HEK293 (cell line): ENCODE results near the gene SEC11A.
A peak's percentile ranks its signal among the peaks of the same experiment; 100 is the strongest.
"Not testable (repeated sequence)": the region's sequence is repeated elsewhere in the genome, so short reads cannot be mapped to it uniquely, and the experiment has no call there.

Experiments used
- CTCF ChIA-PET: fragments of 350-600 bp; formaldehyde crosslinking; extraction: SDS; loops from one replicate; lab custom pipeline; 2021; ENCODE audit warnings: antibody characterized with exemption; lab: Yijun Ruan, JAX
- POLR2A ChIA-PET: fragments of 300-600 bp; formaldehyde crosslinking; extraction: SDS; loops from one replicate; lab custom pipeline; 2020; ENCODE audit warnings: antibody characterized with exemption, inconsistent platforms; lab: Yijun Ruan, JAX
- H3K27ac ChIP-seq: fragments of 200-500 bp; sonication (Bioruptor generic); 2 replicates; pipeline ENCODE4 v1.5.1; 2014; ENCODE audit warnings: low read depth, low read length, control low read depth, inconsistent platforms; ENCODE audit errors: extremely low read depth
- H3K36me3 ChIP-seq, 2 experiments: fragments of 200-500 bp in 1 of 2; sonication (Bioruptor generic) in 1 of 2; 1 replicate in 1 of 2; 2 replicates in 1 of 2; pipeline ENCODE4 v1.5.1; 2014 to 2017; ENCODE audit warnings: inconsistent platforms in 2 of 2, low read length in 2 of 2; ENCODE audit not compliant: control insufficient read depth in 2 of 2, insufficient read depth in 1 of 2
- H3K4me1 ChIP-seq: fragments of 200-500 bp; sonication (Bioruptor generic); 2 replicates; pipeline ENCODE4 v1.5.1; 2014; ENCODE audit warnings: mild to moderate bottlenecking, low read length, inconsistent platforms; ENCODE audit not compliant: control insufficient read depth, insufficient read depth
- H3K4me3 ChIP-seq: 2 replicates; pipeline ENCODE4 v1.5.1; 2011; ENCODE audit warnings: low read depth, mild to moderate bottlenecking, control low read depth, low read length, moderate library complexity
- H3K9me3 ChIP-seq: fragments of 200-500 bp; sonication (Bioruptor generic); 2 replicates; pipeline ENCODE4 v1.5.1; 2014; ENCODE audit warnings: low read depth, low read length, inconsistent platforms; ENCODE audit not compliant: control insufficient read depth, insufficient read depth
- GLIS2 ChIP-seq: fragments of 450-650 bp; formaldehyde crosslinking; IDR thresholded peaks from 2 replicates; pipeline ENCODE4 v1.5.1; 2016; ENCODE audit warnings: missing biosample characterization, missing genetic modification characterization
- MYNN ChIP-seq: fragments of 450-650 bp; formaldehyde crosslinking; IDR thresholded peaks from 2 replicates; pipeline ENCODE4 v1.5.1; 2016; ENCODE audit warnings: missing biosample characterization, missing genetic modification characterization, borderline replicate concordance
- PRDM1 ChIP-seq: fragments of 450-650 bp; formaldehyde crosslinking; IDR thresholded peaks from 2 replicates; pipeline ENCODE4; 2016; ENCODE audit warnings: missing biosample characterization, missing genetic modification characterization
- PRDM10 ChIP-seq: fragments of 450-650 bp; formaldehyde crosslinking; IDR thresholded peaks from 2 replicates; pipeline ENCODE4 v1.5.1; 2016; ENCODE audit warnings: missing biosample characterization, missing genetic modification characterization
- WT1 ChIP-seq: fragments of 450-650 bp; formaldehyde crosslinking; IDR thresholded peaks from 2 replicates; pipeline ENCODE4 v1.5.1; 2016; ENCODE audit warnings: missing biosample characterization, missing genetic modification characterization
- ZBTB17 ChIP-seq: fragments of 450-650 bp; formaldehyde crosslinking; IDR thresholded peaks from 2 replicates; pipeline ENCODE4 v1.5.1; 2016; ENCODE audit warnings: missing biosample characterization, missing genetic modification characterization
- ZBTB21 ChIP-seq: fragments of 450-650 bp; formaldehyde crosslinking; IDR thresholded peaks from 2 replicates; pipeline ENCODE4 v1.5.1; 2017; ENCODE audit warnings: missing biosample characterization, missing genetic modification characterization
- ZBTB6 ChIP-seq: fragments of 450-650 bp; formaldehyde crosslinking; IDR thresholded peaks from 2 replicates; pipeline ENCODE4 v1.5.1; 2017; ENCODE audit warnings: missing biosample characterization, missing genetic modification characterization
- ZFP3 ChIP-seq: fragments of 450-650 bp; formaldehyde crosslinking; IDR thresholded peaks from 2 replicates; pipeline ENCODE4 v1.5.1; 2016; ENCODE audit warnings: low read depth, missing biosample characterization, missing genetic modification characterization
- ZNF10 ChIP-seq: fragments of 450-650 bp; formaldehyde crosslinking; IDR thresholded peaks from 2 replicates; pipeline ENCODE4 v1.5.1; 2017; ENCODE audit warnings: missing biosample characterization, missing genetic modification characterization
- ZNF121 ChIP-seq: fragments of 450-650 bp; formaldehyde crosslinking; IDR thresholded peaks from 2 replicates; pipeline ENCODE4 v1.5.1; 2016; ENCODE audit warnings: missing biosample characterization, missing genetic modification characterization
- ZNF398 ChIP-seq: fragments of 450-650 bp; formaldehyde crosslinking; IDR thresholded peaks from 2 replicates; pipeline ENCODE4 v1.5.1; 2017; ENCODE audit warnings: missing biosample characterization, missing genetic modification characterization
- ZNF560 ChIP-seq: fragments of 450-650 bp; formaldehyde crosslinking; IDR thresholded peaks from 2 replicates; pipeline ENCODE4 v1.5.1; 2017; ENCODE audit warnings: missing biosample characterization, missing genetic modification characterization, borderline replicate concordance
- ZNF791 ChIP-seq: fragments of 450-650 bp; formaldehyde crosslinking; IDR thresholded peaks from 2 replicates; pipeline ENCODE4 v1.5.1; 2016; ENCODE audit warnings: missing biosample characterization, missing genetic modification characterization
- ZXDB ChIP-seq: fragments of 450-650 bp; formaldehyde crosslinking; IDR thresholded peaks from 2 replicates; pipeline ENCODE4 v1.5.1; 2016; ENCODE audit warnings: missing biosample characterization, missing genetic modification characterization

SEC11A gene

GRCh38 chr15:84752195-84752594 lies 36.3 kb upstream of the SEC11A start:
- peaks cover 4 to 5% of the 10 kb centered on the region in 2 experiments; a peak in 2 of 3 replicates for H3K36me3 ChIP-seq
- H3K27ac ChIP-seq, result no peak overlapping the region
- CTCF ChIA-PET, result interaction anchor here (0.6 to 0.7 kb wide), 2 partner anchors 93 to 153 kb away, joined by 3 read pairs; no protein-coding TSS in a partner anchor
- POLR2A ChIA-PET, result interaction anchor here (0.6 to 1.5 kb wide), 4 partner anchors 8 to 226 kb away, joined by 3 to 4 read pairs (median 3); partner anchors contain the start of gene SEC11A
- H3K4me1 ChIP-seq, result peaks cover 22% of the 10 kb centered on the region
- H3K4me3 ChIP-seq, result no peak overlapping the region
- TF ChIP-seq ZBTB17 (tag by site-specific recombination) (0 out of 2 replicates have a peak, but pooled peaks have one; percentile 24), GLIS2 (tag by site-specific recombination) (no peak), ZFP3 (peak; percentile 86), ZNF791 (tag by site-specific recombination) (no peak), ZNF560 (no peak), ZNF10 (tag by site-specific recombination) (no peak)
- H3K9me3 ChIP-seq, result no peaks in the 10 kb centered on the region

- H3K27ac ChIP-seq, H3K4me3 ChIP-seq, H3K36me3 ChIP-seq, H3K9me3 ChIP-seq: not testable (repeated sequence)
- peaks cover 22% of the 10 kb centered on the region for H3K4me1 ChIP-seq
- CTCF ChIA-PET, result interaction anchor here (0.6 to 0.7 kb wide), 2 partner anchors 93 to 153 kb away, joined by 3 read pairs; no protein-coding TSS in a partner anchor
- peak; percentile 58; the same call in 1 of the 2 replicates for TF ChIP-seq ZBTB6 (tag by site-specific recombination)
- peak; percentile 83 for TF ChIP-seq ZNF121 (tag by site-specific recombination)
- TF ChIP-seq, all 188 proteins: peak for 2; not testable (repeated sequence) for 186
- POLR2A ChIA-PET, result interaction anchor here (0.6 to 1.5 kb wide), 4 partner anchors 9 to 227 kb away, joined by 3 to 4 read pairs (median 3); partner anchors contain the start of gene SEC11A
Measured at GRCh38 chr15:84751721-84752120, 35.8 kb upstream of the SEC11A start.

GRCh38 chr15:84750583-84751092 lies 34.7 kb upstream of the SEC11A start:
- H3K4me1 ChIP-seq, result peaks cover 22% of the 10 kb centered on the region
- H3K4me3 ChIP-seq, result peak overlapping the region; percentile 7
- POLR2A ChIA-PET, result interaction anchor here (0.6 to 2.6 kb wide), 2 partner anchors 34 to 92 kb away, joined by 6 to 12 read pairs; partner anchors contain the start of genes NMB and SEC11A
- no peaks in the 10 kb centered on the region for H3K9me3 ChIP-seq
- TF ChIP-seq WT1 (tag by site-specific recombination), result peak; percentile 79
- peak; percentile 73 for TF ChIP-seq PRDM10 (tag by site-specific recombination)
- no peak for TF ChIP-seq ZBTB21 (tag by site-specific recombination)
- TF ChIP-seq ZXDB, result peak; percentile 39; the same call in 1 of the 2 replicates
- TF ChIP-seq PRDM1, result peak; percentile 74
- no peak for TF ChIP-seq MYNN (tag by site-specific recombination)
- peak; percentile 98 for TF ChIP-seq ZNF398 (tag by site-specific recombination)
- CTCF ChIA-PET, result no interaction called here
- H3K27ac ChIP-seq, result 0 out of 2 replicates have a peak overlapping the region, but pooled peaks have one; percentile 18
- peaks cover 0 to 1% of the 10 kb centered on the region in 2 experiments; a peak in 2 of 3 replicates for H3K36me3 ChIP-seq
